Measurements from ENCODE around the gene SLC6A2. TPM values are rescaled to one million over a fixed set of nuclear protein-coding genes. Genes with fewer than 3 reads are reported as not detected.

SLC6A2 gene
- total RNA-seq, 1 donor from 2014 or later = 0.26 TPM

DNA sequence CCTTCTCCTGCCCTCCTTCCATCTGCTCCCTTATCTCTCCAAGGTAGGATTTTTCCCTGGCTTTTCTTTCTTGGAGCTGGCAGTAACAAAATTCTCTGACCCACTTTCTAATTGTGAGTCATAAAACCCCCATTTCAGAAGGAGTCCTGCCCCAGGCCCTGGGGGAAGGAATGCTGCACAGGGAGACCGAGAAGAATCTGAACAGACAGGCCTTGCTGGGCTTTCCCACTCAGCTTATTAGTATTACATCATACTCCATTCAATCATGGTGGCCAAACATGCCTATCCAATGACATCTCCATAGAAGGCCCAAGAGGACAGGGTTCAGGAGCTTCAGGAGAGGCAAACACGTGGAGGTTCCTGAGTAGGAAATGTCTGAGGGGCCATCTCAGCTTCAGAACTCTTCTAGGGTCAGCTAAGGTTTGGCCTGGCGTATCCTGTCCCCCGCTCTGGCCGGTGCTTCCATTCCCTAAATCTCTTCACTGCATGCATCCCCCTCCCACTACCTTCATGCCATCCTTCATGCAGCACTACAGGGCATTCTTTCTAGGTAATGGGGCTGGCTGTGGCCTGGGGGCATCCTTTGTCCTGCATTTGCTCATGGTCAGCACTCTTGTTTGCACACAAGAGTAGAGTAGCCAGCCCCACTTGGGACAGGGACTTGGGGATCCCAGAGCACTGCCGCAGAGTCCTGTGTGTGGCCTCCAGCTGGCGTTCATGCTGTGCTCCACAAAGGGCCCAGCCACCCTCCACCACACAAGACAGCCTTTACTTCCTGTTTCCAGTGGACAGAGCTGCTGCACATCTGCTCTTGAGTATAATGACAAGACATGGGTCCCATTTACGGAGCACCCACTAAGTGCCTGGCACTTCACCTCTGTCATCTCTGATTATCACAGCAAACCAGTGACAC lies 8.2 kb downstream of the SLC6A2 start:
- TF ChIP-seq, protein P1, sequence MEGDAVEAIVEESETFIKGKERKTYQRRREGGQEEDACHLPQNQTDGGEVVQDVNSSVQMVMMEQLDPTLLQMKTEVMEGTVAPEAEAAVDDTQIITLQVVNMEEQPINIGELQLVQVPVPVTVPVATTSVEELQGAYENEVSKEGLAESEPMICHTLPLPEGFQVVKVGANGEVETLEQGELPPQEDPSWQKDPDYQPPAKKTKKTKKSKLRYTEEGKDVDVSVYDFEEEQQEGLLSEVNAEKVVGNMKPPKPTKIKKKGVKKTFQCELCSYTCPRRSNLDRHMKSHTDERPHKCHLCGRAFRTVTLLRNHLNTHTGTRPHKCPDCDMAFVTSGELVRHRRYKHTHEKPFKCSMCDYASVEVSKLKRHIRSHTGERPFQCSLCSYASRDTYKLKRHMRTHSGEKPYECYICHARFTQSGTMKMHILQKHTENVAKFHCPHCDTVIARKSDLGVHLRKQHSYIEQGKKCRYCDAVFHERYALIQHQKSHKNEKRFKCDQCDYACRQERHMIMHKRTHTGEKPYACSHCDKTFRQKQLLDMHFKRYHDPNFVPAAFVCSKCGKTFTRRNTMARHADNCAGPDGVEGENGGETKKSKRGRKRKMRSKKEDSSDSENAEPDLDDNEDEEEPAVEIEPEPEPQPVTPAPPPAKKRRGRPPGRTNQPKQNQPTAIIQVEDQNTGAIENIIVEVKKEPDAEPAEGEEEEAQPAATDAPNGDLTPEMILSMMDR (IDR thresholded peaks at IDR 0.05; ENCODE audit: insufficient read depth, low read length, severe bottlenecking) = no peak
- FAIRE-seq = peak; percentile 76
- DNase-seq (ENCODE audit: low read depth) = peak; percentile 93
- Histone ChIP-seq H3K27me3 (ENCODE audit: control insufficient read depth, insufficient read depth, low read length) (no peaks in the 10 kb centered on the region), H3K4me3 (ENCODE audit: low read depth, low read length) (no peak overlapping the region), H3K36me3 (ENCODE audit: control insufficient read depth, insufficient read depth, low read length) (no peaks in the 10 kb centered on the region)

DNA sequence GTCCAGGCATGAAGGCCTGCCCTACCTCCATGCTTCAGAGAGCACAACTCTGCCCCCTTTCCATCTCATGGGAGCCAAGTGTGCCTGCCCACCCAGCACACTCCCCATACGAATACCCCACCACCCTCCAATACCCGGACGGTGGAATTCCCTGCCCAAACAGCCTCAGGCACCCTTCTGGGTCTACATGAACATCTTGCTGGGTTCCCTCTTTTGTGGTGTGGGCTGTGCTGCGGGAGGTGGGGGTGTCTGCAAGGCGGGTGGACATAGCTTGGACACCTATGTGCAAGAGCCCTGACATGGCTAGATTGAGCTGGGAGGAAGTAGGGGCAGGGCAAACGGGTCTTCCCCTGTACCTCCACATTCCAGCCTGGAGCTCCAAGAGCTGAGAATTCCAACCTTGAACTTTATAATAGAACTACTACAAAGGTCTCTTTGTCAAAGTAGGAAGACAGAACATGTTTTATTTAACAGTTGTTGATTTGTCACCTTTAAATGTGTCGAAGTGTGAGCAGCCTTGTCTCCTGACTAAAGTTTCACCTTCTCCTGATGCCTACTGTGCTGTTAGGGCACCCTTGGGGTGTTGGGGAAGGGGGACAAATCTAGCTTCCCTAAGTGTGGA lies 9.1 kb downstream of the SLC6A2 start:
- TF ChIP-seq, protein P1 (IDR thresholded peaks at IDR 0.05; ENCODE audit: insufficient read depth, low read length, severe bottlenecking) = no peak
- DNase-seq (ENCODE audit: low read depth) (no peak), FAIRE-seq (no peak)
- Histone ChIP-seq H3K27me3 (ENCODE audit: control insufficient read depth, insufficient read depth, low read length) (no peaks in the 10 kb centered on the region), H3K36me3 (ENCODE audit: control insufficient read depth, insufficient read depth, low read length) (no peaks in the 10 kb centered on the region), H3K4me3 (ENCODE audit: low read depth, low read length) (no peak overlapping the region)

DNA sequence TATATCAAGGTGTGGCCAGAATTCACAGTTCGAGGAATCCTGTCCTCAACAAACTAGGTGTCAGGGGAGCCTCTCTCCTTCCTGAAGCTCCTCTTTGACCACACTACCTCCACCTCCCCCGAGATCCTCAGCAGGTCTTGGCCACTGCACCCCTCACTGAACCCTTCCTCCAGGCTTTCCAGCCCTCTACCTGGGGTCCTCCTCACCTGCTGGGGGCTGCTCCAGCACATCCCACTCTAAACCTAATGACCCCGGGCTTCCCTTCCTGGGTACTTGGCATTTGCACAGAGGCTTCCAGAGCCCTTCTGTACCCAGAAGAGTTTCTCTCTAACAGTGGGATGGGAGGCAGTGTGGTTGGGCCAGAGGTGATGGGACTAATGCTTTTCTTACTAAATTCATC lies 9.7 kb downstream of the SLC6A2 start:
- Histone ChIP-seq H3K27me3 (ENCODE audit: control insufficient read depth, insufficient read depth, low read length) (no peaks in the 10 kb centered on the region), H3K4me3 (ENCODE audit: low read depth, low read length) (no peak overlapping the region), H3K36me3 (ENCODE audit: control insufficient read depth, insufficient read depth, low read length) (no peaks in the 10 kb centered on the region)
- no peak for DNase-seq (ENCODE audit: low read depth)
- no peak for FAIRE-seq
- TF ChIP-seq, protein P1 (IDR thresholded peaks at IDR 0.05; ENCODE audit: insufficient read depth, low read length, severe bottlenecking) = no peak

DNA sequence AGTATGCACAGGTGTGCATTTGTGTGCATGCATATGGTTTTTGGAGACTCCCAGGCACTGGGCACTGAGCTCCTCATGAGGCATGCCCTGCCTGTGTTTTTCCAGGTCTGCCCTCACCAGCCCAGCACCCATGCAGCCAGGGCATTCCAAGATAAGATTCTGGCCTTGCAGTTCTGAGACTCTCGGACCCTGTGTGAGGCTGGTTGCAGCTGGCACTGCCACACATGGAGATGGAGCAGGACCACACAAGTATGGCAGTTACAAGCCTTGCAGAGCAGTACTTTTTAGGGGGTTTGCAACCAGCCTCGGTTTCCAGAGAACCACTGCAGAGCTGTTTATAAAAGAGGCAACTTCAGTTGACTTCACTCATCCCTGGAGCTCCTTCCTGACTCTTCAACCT lies 10.2 kb downstream of the SLC6A2 start:
- Histone ChIP-seq H3K27me3 (ENCODE audit: control insufficient read depth, insufficient read depth, low read length) (no peaks in the 10 kb centered on the region), H3K4me3 (ENCODE audit: low read depth, low read length) (no peak overlapping the region), H3K36me3 (ENCODE audit: control insufficient read depth, insufficient read depth, low read length) (no peaks in the 10 kb centered on the region)
- FAIRE-seq (no peak), DNase-seq (ENCODE audit: low read depth) (no peak)
- TF ChIP-seq, protein P1 (IDR thresholded peaks at IDR 0.05; ENCODE audit: insufficient read depth, low read length, severe bottlenecking) = no peak

DNA sequence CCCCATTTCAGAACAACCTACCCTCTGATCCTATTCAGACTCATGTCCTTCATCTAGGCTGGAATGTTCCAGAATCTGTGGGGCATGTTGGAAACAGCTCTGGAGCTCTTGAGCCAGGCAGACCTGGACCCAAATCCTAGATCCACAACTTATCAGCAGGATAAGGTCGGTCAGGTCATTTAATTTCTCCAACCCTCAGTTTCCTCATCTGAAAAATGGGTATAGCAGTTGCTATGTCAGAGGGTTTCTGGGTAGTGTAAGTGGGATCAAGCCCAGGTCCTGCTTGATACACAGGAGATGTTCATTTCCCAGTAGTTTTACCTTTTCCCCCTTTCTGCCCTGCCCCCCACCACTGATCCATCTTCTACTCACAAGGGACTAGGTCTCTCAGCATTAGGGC lies 12.0 kb downstream of the SLC6A2 start:
- Histone ChIP-seq H3K4me3 (ENCODE audit: low read depth, low read length) (no peak overlapping the region), H3K27me3 (ENCODE audit: control insufficient read depth, insufficient read depth, low read length) (no peaks in the 10 kb centered on the region), H3K36me3 (ENCODE audit: control insufficient read depth, insufficient read depth, low read length) (no peaks in the 10 kb centered on the region)
- DNase-seq (ENCODE audit: low read depth) = no peak
- FAIRE-seq = no peak
- TF ChIP-seq, protein P1 (IDR thresholded peaks at IDR 0.05; ENCODE audit: insufficient read depth, low read length, severe bottlenecking) = no peak
